ENCODE data around the gene RHBDL2. TPM values are rescaled to one million over a fixed set of nuclear protein-coding genes. Genes with fewer than 3 reads are reported as not detected.

Gene RHBDL2
- total and polyA plus RNA-seq, 2 of the 13 experiments (the other 11 are each of a cell fraction or from before 2014, with no cell fraction given), result 3.3 to 5.4 TPM

- TF ChIP-seq PHF21A (CRISPR knock-in tag; IDR thresholded peaks at IDR 0.05) (no peak; the same call in 1 of the 2 replicates), ZNF562 (CRISPR knock-in tag; IDR thresholded peaks at IDR 0.05; ENCODE audit: borderline replicate concordance) (no peak), ZMYM3 (CRISPR knock-in tag; IDR thresholded peaks at IDR 0.05) (peak; percentile 11; the same call in 1 of the 2 replicates), ZNF431 (CRISPR knock-in tag; IDR thresholded peaks at IDR 0.05; ENCODE audit: borderline replicate concordance, low read depth) (no peak), ZNF839 (CRISPR knock-in tag; IDR thresholded peaks at IDR 0.05; ENCODE audit: borderline replicate concordance) (no peak), HNF1B (CRISPR knock-in tag; IDR thresholded peaks at IDR 0.05) (no peak), ZNF543 (CRISPR knock-in tag; IDR thresholded peaks at IDR 0.05) (no peak), SNAPC4 (CRISPR knock-in tag; IDR thresholded peaks at IDR 0.05) (no peak), ZNF772 (CRISPR knock-in tag; IDR thresholded peaks at IDR 0.05) (no peak), CREM (IDR thresholded peaks at IDR 0.05) (0 out of 2 replicates have a peak, but pooled peaks have one; percentile 12), CREM (CRISPR knock-in tag; IDR thresholded peaks at IDR 0.05) (no peak), ZSCAN20 (CRISPR knock-in tag; IDR thresholded peaks at IDR 0.05; ENCODE audit: borderline replicate concordance) (no peak), HOXA3 (CRISPR knock-in tag; IDR thresholded peaks at IDR 0.05) (no peak), ZNF550 (CRISPR knock-in tag; IDR thresholded peaks at IDR 0.05; ENCODE audit: borderline replicate concordance) (no peak), ZNF292 (CRISPR knock-in tag; IDR thresholded peaks at IDR 0.05; ENCODE audit: borderline replicate concordance, low read depth) (peak; percentile 30; the same call in 1 of the 2 replicates), JUN (CRISPR knock-in tag; IDR thresholded peaks at IDR 0.05) (no peak), ZBTB10 (CRISPR knock-in tag; IDR thresholded peaks at IDR 0.05; ENCODE audit: borderline replicate concordance) (no peak), DR1 (CRISPR knock-in tag; IDR thresholded peaks at IDR 0.05) (no peak)
Measured at GRCh38 chr1:38942664-38943428, 1.2 kb upstream of the RHBDL2 start (continued).
